Measurements from ENCODE around the gene PLOD1. TPM values are rescaled to one million over a fixed set of nuclear protein-coding genes. Genes with fewer than 3 reads are reported as not detected.

The PLOD1 gene
- total and polyA plus RNA-seq, 4 donors = 33.5 to 112 (median 79.1) TPM

DNA sequence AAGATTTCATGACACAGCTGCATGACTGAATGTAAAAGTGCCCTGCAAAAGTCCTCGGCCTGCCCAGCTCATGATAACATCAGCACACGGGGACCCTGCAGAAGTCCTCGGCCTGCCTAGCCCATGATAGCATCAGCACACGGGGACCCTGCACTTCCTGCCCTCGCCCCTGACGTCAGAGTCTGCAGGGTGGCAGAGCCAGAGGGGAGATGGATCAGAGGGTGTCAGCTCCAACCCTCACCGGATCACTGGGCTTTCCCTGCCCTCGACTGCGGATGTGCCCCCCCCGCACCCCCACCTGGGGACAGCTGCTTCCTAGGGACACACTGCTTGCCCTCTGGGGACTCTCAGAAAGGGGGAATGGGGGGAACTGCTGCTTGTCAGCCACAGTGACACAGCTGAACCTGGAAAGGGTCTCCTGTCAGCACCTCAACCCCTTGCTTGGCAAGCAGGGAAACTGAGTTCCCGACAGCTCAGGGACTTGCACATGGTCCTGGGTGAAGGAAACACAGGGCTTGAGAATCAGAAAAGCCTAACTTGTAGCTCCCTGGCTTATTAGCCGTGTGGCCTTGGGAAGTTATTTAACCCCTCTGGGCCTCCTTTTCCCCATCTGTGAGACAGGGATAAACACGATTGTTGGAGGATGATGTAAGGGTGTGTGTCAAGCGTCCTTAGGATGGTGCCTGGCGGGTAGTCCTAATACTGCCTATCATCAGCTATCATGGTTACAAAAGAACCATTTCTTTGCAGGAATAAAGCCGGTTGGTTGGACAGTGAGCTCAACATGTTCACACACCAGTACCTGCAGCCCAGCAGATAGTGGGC lies 76.4 kb downstream of the PLOD1 start:
- no peak overlapping the region for H3K27ac ChIP-seq (ENCODE audit: low read depth in 1 of 2, low read length in 1 of 2)
- TF ChIP-seq, protein P1, sequence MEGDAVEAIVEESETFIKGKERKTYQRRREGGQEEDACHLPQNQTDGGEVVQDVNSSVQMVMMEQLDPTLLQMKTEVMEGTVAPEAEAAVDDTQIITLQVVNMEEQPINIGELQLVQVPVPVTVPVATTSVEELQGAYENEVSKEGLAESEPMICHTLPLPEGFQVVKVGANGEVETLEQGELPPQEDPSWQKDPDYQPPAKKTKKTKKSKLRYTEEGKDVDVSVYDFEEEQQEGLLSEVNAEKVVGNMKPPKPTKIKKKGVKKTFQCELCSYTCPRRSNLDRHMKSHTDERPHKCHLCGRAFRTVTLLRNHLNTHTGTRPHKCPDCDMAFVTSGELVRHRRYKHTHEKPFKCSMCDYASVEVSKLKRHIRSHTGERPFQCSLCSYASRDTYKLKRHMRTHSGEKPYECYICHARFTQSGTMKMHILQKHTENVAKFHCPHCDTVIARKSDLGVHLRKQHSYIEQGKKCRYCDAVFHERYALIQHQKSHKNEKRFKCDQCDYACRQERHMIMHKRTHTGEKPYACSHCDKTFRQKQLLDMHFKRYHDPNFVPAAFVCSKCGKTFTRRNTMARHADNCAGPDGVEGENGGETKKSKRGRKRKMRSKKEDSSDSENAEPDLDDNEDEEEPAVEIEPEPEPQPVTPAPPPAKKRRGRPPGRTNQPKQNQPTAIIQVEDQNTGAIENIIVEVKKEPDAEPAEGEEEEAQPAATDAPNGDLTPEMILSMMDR (IDR thresholded peaks at IDR 0.05; ENCODE audit: control extremely low read depth, extremely low read depth) = no peak
- no peak overlapping the region for H3K9ac ChIP-seq (ENCODE audit: insufficient read depth in 1 of 2, low read length in 2 of 2)
- DNase-seq (no peak), ATAC-seq (ENCODE audit: insufficient read depth, low FRiP score) (no peak)
- peaks cover 0 to 7% (median 0%) of the 10 kb centered on the region in 5 donors for H3K4me1 ChIP-seq (ENCODE audit: control insufficient read depth in 5 of 5, insufficient read depth in 5 of 5, low read length in 5 of 5)
- H3K36me3 ChIP-seq (ENCODE audit: control insufficient read depth in 4 of 4, insufficient read depth in 4 of 4, low read length in 4 of 4) = peaks cover 27 to 53% (median 34%) of the 10 kb centered on the region in 4 donors
- H3K27me3 ChIP-seq (ENCODE audit: control insufficient read depth in 3 of 3, insufficient read depth in 3 of 3, low read length in 2 of 3) = no peaks in the 10 kb centered on the region
- no peaks in the 10 kb centered on the region for H3K9me3 ChIP-seq (ENCODE audit: control insufficient read depth in 4 of 4, insufficient read depth in 3 of 4, low read length in 3 of 4)
- 88 to 92% methylated on average over 16 of the region's 16 CpGs for WGBS, 2 donors
- H3K4me3 ChIP-seq = no peak overlapping the region

DNA sequence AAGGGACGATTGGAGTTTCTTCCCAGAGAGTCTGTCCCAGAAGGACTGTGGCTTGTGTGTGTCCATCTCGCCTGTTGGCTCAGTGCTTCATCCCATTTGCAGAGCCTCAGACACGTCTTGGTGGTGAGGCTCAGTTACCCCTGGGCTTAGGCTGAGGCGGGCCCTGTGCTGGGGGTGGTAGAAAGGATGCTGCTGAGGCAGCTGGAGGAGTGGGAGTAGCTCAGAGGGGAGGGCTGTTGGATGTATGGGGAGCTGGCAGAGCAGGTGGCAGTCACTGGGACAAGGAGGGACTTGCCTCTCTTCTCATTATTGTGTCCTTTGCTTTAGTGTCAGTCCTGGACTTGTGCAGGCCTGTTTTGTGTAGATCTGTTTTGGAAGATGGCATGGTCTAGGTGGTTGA lies 77.5 kb downstream of the PLOD1 start:
- peaks cover 19 to 43% (median 27%) of the 10 kb centered on the region in 4 donors for H3K36me3 ChIP-seq (ENCODE audit: control insufficient read depth in 4 of 4, insufficient read depth in 4 of 4, low read length in 4 of 4)

DNA sequence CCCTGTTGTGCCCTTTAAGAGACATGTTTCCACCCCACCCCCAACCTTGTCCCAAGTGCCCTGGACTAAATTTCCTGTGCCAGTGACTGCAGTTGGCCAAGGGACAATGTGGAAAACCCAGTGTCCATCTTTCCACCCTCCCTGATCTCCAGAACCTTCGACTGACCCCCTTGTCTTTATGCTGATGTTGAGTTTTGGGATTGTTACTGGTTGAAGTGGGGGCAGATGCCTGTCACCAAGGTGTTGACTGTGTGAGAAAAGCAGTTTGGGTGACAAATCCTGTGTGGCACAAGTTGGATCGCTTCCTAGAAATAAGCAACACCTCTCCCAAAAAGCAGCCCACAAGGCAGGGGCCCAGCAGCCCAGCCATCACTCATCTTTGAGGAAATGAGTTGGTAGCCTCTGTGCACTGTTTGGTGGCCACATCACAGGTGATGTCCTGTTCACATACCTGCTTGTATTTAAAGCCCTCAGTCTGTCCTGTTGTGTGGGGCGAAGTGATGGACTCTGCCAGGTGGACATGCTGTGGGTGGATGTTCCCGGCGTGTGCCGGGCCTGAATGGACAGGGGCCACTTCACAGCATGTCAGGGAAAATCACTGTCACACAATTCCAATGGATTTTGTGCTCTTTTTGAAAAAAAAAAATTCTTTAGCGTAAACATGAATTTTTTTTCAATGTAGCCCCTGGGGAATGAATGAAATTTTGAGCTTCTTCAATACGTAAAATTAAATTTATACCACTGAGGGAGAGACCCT lies 78.2 kb downstream of the PLOD1 start:
- Histone ChIP-seq H3K27me3 (ENCODE audit: control insufficient read depth in 3 of 3, insufficient read depth in 3 of 3, low read length in 2 of 3) (no peaks in the 10 kb centered on the region), H3K9me3 (ENCODE audit: control insufficient read depth in 4 of 4, insufficient read depth in 3 of 4, low read length in 3 of 4) (no peaks in the 10 kb centered on the region), H3K4me3 (no peak overlapping the region), H3K9ac (ENCODE audit: insufficient read depth in 1 of 2, low read length in 2 of 2) (no peak overlapping the region), H3K36me3 (ENCODE audit: control insufficient read depth in 4 of 4, insufficient read depth in 4 of 4, low read length in 4 of 4) (peaks cover 15 to 38% (median 23%) of the 10 kb centered on the region in 4 donors), H3K4me1 (ENCODE audit: control insufficient read depth in 5 of 5, insufficient read depth in 5 of 5, low read length in 5 of 5) (peaks cover 0 to 3% (median 0%) of the 10 kb centered on the region in 5 donors), H3K27ac (ENCODE audit: low read depth in 1 of 2, low read length in 1 of 2) (no peak overlapping the region)
- WGBS, 2 donors = 90 to 94% methylated on average over 8 of the region's 8 CpGs
- TF ChIP-seq, protein P1 (IDR thresholded peaks at IDR 0.05; ENCODE audit: control extremely low read depth, extremely low read depth) = no peak
- ATAC-seq (ENCODE audit: insufficient read depth, low FRiP score) (no peak), DNase-seq (no peak)

More for the DNA sequence above, 77.5 kb downstream of the PLOD1 start:
- no peak for ATAC-seq (ENCODE audit: insufficient read depth, low FRiP score)
- Histone ChIP-seq H3K4me1 (ENCODE audit: control insufficient read depth in 5 of 5, insufficient read depth in 5 of 5, low read length in 5 of 5) (peaks cover 0 to 6% (median 0%) of the 10 kb centered on the region in 5 donors), H3K4me3 (no peak overlapping the region), H3K9me3 (ENCODE audit: control insufficient read depth in 4 of 4, insufficient read depth in 3 of 4, low read length in 3 of 4) (no peaks in the 10 kb centered on the region), H3K9ac (ENCODE audit: insufficient read depth in 1 of 2, low read length in 2 of 2) (no peak overlapping the region), H3K27me3 (ENCODE audit: control insufficient read depth in 3 of 3, insufficient read depth in 3 of 3, low read length in 2 of 3) (no peaks in the 10 kb centered on the region), H3K27ac (ENCODE audit: low read depth in 1 of 2, low read length in 1 of 2) (no peak overlapping the region)
- no peak for DNase-seq
- 88 to 96% methylated on average over 4 of the region's 4 CpGs for WGBS, 2 donors
- TF ChIP-seq, protein P1 (IDR thresholded peaks at IDR 0.05; ENCODE audit: control extremely low read depth, extremely low read depth) = no peak

Data from lung (tissue), 12 donors.